ENCODE results near the gene FUT3.

The FUT3 gene

GRCh38 chr19:5799247-5800241 is 51.7 kb downstream of the FUT3 start:
- FAIRE-seq, result no peak

- no peak for FAIRE-seq
Measured at GRCh38 chr19:5798244-5798643, 53.0 kb downstream of the FUT3 start.

GRCh38 chr19:5795382-5795919 is 55.8 kb downstream of the FUT3 start:
- no peak for FAIRE-seq

- no peak for FAIRE-seq
Measured at GRCh38 chr19:5793188-5793587, 58.1 kb downstream of the FUT3 start.

Data from colon (tissue), 2 donors.